ENCODE results near the gene MGAT5.

GRCh38 chr2:134218930-134219658, 34.8 kb upstream of the MGAT5 start:
- TF ChIP-seq TOX (CRISPR knock-in tag; IDR thresholded peaks at IDR 0.05; ENCODE audit: borderline replicate concordance) (no peak), RARB (CRISPR knock-in tag; IDR thresholded peaks at IDR 0.05) (no peak), ZFP30 (CRISPR knock-in tag; IDR thresholded peaks at IDR 0.05) (no peak), ESRRG (CRISPR knock-in tag; IDR thresholded peaks at IDR 0.05) (no peak), ARNTL (CRISPR knock-in tag; IDR thresholded peaks at IDR 0.05; ENCODE audit: borderline replicate concordance, low read depth) (no peak), ZNF8 (CRISPR knock-in tag; IDR thresholded peaks at IDR 0.05) (no peak), ZNF565 (CRISPR knock-in tag; conservative IDR thresholded peaks at IDR 0.05; ENCODE audit: low read depth) (no peak), ISL1 (CRISPR knock-in tag; IDR thresholded peaks at IDR 0.05) (no peak), PPARA (CRISPR knock-in tag; IDR thresholded peaks at IDR 0.05; ENCODE audit: borderline replicate concordance) (no peak), ZC3H10 (CRISPR knock-in tag; IDR thresholded peaks at IDR 0.05) (no peak)
- TF ChIP-seq, protein P1, sequence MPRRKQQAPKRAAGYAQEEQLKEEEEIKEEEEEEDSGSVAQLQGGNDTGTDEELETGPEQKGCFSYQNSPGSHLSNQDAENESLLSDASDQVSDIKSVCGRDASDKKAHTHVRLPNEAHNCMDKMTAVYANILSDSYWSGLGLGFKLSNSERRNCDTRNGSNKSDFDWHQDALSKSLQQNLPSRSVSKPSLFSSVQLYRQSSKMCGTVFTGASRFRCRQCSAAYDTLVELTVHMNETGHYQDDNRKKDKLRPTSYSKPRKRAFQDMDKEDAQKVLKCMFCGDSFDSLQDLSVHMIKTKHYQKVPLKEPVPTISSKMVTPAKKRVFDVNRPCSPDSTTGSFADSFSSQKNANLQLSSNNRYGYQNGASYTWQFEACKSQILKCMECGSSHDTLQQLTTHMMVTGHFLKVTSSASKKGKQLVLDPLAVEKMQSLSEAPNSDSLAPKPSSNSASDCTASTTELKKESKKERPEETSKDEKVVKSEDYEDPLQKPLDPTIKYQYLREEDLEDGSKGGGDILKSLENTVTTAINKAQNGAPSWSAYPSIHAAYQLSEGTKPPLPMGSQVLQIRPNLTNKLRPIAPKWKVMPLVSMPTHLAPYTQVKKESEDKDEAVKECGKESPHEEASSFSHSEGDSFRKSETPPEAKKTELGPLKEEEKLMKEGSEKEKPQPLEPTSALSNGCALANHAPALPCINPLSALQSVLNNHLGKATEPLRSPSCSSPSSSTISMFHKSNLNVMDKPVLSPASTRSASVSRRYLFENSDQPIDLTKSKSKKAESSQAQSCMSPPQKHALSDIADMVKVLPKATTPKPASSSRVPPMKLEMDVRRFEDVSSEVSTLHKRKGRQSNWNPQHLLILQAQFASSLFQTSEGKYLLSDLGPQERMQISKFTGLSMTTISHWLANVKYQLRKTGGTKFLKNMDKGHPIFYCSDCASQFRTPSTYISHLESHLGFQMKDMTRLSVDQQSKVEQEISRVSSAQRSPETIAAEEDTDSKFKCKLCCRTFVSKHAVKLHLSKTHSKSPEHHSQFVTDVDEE (CRISPR knock-in tag; IDR thresholded peaks at IDR 0.05): no peak
- TF ChIP-seq, protein P2, sequence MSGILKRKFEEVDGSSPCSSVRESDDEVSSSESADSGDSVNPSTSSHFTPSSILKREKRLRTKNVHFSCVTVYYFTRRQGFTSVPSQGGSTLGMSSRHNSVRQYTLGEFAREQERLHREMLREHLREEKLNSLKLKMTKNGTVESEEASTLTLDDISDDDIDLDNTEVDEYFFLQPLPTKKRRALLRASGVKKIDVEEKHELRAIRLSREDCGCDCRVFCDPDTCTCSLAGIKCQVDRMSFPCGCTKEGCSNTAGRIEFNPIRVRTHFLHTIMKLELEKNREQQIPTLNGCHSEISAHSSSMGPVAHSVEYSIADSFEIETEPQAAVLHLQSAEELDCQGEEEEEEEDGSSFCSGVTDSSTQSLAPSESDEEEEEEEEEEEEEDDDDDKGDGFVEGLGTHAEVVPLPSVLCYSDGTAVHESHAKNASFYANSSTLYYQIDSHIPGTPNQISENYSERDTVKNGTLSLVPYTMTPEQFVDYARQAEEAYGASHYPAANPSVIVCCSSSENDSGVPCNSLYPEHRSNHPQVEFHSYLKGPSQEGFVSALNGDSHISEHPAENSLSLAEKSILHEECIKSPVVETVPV (CRISPR knock-in tag; IDR thresholded peaks at IDR 0.05): no peak
- TF ChIP-seq, protein P3, sequence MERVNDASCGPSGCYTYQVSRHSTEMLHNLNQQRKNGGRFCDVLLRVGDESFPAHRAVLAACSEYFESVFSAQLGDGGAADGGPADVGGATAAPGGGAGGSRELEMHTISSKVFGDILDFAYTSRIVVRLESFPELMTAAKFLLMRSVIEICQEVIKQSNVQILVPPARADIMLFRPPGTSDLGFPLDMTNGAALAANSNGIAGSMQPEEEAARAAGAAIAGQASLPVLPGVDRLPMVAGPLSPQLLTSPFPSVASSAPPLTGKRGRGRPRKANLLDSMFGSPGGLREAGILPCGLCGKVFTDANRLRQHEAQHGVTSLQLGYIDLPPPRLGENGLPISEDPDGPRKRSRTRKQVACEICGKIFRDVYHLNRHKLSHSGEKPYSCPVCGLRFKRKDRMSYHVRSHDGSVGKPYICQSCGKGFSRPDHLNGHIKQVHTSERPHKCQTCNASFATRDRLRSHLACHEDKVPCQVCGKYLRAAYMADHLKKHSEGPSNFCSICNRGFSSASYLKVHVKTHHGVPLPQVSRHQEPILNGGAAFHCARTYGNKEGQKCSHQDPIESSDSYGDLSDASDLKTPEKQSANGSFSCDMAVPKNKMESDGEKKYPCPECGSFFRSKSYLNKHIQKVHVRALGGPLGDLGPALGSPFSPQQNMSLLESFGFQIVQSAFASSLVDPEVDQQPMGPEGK (CRISPR knock-in tag; IDR thresholded peaks at IDR 0.05; ENCODE audit: borderline replicate concordance): no peak
